CD4-positive, alpha-beta T cell treated with Interleukin-1 beta for 1 hour (primary cell): ENCODE results near the gene GSDME.
A peak's percentile ranks its signal among the peaks of the same experiment; 100 is the strongest.

Source experiments
- DNase-seq, 2 donors: peaks; one replicate each; pipeline ENCODE4 v3.0.0-alpha.2; 2020 to 2022

GSDME gene

GRCh38 chr7:24769851-24770250, 12.6 kb upstream of the GSDME start:
- DNase-seq, result no peak

GRCh38 chr7:24769014-24769830, 12.0 kb upstream of the GSDME start:
- DNase-seq, result no peak

DNA sequence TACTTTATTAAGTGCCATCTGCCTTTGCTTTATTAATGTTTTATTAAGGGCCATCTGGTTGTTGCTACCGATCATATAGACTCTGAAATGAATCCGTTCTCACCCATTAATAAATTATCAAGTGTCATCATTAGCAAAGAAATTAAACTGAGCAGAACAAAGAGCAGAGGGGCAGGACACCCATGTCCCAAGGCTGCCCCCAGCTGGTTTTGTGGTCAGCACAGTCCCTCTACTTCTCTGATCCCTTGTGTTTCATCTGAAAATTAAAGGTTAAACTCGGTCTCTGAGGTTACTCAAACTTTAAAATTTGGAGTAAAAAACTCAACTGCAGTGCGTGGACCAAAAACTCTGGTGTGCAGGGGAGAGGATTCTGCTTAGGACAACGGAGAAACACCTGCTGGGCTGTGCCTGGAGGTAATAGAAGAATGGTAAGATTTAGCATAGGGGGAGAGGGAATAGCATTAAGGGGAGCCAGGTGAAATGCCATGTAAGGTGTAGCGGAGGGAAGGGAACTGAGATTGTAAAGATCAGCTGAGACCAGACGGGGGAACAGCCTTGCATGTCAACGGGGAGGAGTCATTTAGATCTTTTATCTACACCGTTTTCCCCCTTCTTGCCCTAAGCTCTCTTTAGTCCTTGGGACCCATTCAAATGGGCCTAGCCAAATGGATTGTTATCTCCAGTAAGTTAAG, 10.8 kb upstream of the GSDME start:
- DNase-seq, result no peak

DNA sequence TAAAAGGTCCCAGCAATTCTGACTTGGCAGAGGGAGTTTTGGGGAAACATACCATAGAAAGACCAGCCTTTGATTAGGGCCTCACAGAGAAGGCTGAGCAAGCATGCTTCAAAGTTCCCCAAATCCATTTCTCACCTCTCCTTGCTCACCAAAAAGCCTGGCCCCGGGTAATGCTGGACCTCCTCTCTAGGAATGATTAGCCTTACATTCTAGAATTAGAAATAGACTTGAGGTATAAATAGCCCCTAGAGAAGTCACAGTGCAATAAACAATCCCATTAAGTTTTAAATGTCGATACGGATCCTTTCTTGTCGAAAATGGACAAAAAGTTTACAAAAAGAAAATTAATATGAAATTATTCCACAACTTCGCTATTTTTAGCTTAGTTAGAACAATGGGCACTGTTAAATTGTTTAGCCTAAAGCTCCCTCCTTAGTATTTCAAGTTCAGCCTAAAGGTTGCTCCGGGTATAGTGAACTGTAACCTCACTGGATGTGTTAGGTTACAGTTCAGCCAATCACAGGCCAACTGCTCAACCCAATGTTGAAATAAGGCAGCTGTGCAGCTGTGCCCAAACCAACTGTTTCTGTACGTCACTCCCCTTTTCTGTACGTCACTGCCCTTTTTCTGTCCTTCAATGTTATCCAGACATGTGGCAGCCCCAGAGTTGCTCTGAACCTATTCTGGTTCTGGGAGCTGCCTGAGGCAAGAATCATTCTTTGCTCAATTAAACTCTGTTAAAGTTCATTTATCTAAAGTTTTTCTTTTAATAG, 7.9 kb upstream of the GSDME start:
- DNase-seq, result no peak

DNA sequence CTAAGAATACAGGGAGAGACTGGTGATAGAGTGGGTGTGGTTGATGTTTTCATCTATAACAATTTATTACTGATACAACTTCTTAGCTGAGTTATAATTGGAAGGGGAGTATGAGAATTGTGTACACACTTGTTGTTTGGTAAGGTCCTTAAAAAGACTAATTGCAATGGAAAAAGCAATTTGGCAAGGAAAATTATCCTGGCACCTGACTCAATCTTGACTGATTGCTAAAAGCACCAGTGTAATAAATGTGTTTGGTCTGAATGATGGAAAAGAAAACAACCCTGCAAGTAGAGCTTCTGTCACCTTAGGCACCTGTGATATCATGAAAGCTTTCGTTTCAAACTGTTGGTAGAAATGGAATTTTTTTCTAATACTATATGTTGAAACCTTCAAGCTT, 6.7 kb upstream of the GSDME start:
- DNase-seq, result no peak

- no peak for DNase-seq
Measured at GRCh38 chr7:24763303-24763901, 6.1 kb upstream of the GSDME start.

- DNase-seq, result no peak
Measured at GRCh38 chr7:24762771-24763170, 5.5 kb upstream of the GSDME start.

GRCh38 chr7:24760968-24761367, 3.7 kb upstream of the GSDME start:
- DNase-seq, result no peak

GRCh38 chr7:24756545-24757352, 515 bp downstream of the GSDME start:
- peak in 1 of 2 donors; percentile 1 for DNase-seq

DNA sequence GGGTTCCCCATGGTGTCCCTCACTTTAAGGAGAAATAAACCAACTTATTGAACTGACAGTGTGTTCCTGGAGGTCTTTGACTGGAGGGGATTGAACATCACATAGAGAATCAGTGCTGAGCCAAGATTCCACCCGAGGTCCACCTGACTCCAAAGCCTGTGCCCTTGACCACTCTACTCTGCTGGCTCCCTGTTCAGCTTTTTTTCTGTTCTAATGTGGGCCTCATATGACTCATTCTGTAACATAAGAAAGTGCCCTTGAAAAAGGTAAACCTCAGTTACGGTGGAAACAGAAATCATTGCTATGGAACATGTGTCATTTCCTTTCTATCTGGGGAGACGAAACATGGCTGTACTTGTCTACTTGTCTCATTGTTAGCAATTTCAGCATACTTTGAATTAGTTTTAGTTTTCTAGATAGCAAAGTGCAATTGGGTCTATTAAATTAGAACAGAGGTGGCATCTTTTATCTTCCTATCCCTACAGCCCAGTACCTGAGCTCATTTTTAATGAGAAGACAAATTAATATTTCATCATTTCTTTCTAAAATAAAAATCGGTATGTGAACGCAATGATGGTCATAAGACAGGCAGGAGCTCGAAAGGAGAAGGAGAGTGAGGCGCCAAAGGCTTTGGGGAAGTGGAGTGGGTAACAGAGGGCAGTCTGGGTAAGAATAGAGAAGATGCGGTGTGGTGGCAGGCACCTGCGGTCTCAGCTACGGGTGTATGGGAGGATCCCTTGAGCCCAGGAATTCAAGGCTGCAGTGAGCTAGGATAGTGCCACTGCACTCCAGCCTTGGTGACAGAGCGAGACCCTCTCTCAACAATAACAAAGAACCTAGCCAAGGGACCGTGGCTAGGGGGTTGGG, 1.5 kb downstream of the GSDME start:
- DNase-seq, result peak; percentile 5 to 21

DNA sequence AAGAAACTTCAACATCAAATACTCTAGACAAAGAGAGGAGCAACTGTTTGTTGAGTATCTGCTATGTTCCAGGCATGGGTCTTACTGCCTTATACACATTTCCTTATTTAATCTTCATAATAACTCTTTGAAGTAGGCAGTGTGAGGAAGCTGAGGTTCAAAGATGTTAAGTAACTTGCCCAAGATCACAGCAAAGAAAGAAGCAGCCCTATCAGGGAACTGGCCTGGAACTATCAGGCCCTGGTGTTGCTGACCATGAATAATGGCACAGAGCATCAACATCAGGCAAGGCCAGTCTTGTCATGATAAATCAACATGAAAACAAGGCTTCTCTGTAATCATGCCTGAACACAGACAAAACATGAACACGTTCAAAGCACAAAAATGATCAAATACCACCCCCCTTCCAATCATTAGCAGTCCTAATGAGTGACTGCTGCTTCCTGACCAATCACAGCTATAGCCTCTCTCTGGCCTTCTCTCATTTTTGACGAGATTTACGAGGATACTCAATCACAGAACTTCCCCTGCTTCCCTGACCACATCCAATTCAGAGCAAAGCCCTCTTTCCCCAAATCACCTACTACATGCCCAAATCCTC, 2.3 kb downstream of the GSDME start:
- no peak for DNase-seq

GRCh38 chr7:24752073-24752800, 5.0 kb downstream of the GSDME start:
- no peak for DNase-seq

GRCh38 chr7:24751484-24751883, 5.8 kb downstream of the GSDME start:
- DNase-seq, result no peak

DNA sequence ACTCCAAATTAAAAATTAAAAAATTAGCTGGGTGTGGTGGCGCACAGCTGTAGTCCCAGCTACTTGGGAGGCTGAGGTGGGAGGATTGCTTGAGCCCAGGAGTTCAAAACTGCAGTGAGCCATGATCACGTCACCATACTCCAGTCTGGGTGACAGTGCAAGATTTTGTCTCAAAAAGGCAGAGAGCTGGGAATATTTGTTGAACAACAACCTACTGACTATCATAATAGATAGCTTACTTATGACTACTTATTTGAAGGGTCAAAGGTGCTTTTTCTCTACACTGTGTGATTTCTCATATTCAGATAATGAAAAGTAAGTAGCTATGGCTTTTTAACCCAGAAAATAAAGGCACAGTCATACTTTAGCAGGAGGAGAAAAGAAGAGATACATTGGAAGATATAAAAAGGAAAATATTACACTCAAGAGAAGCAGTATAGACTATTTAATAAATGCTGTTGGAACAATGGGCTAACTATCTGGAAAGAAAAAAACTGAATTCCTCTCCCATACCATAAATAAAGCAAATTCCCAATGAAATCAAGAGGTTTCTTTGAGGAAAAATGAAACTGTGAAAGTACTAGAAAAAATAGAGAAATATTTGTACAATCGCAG, 6.7 kb downstream of the GSDME start:
- DNase-seq, result no peak

GRCh38 chr7:24748521-24748920, 8.7 kb downstream of the GSDME start:
- no peak for DNase-seq

- no peak for DNase-seq
Measured at GRCh38 chr7:24745355-24745754, 11.9 kb downstream of the GSDME start.

- DNase-seq, result no peak
Measured at GRCh38 chr7:24743471-24743870, 13.8 kb downstream of the GSDME start.

DNA sequence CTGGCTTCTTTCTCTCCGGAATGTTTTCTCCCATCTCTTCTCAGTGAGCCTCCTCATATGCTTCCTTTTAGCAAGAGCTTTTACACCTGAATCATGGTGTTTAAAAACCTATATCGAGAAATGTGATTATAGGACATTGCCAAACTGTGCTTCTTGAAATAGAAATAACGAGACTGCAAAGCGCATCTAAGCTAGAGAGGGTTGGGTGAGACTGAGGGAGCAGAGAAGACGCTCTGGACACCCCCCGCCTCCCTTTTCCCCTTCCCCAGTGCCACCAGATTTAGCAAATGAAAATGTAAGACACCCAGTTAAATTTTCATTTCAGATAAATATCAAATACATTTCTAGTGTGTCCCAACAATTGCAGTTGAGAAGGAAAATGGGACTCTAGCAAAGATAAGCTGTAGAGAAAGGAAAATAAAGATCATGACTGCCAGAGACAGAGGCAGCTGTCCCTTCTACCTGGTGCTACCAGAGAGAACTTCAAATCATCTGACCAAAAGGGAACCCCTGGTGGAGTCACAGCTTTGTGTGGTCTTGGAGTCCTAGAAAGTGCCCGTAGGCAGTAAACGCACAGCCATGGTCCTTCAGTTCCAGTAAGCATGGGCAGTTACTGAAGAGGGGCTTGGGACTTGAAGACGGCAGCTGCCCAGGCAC, 14.6 kb downstream of the GSDME start:
- DNase-seq, result no peak
